Fibroblast of lung (primary cell): ENCODE measurements around the gene UBA1. TPM values are rescaled to one million over a fixed set of nuclear protein-coding genes. Genes with fewer than 3 reads are reported as not detected.
A peak's percentile ranks its signal among the peaks of the same experiment; 100 is the strongest.

Experiments used
- DNase-seq, 2 donors: peaks; one replicate each; pipeline versions ENCODE4 v3.0.0 to v3.0.0-alpha.2; 2010; ENCODE audit warnings: low read depth in 2 of 2
- H2AFZ ChIP-seq: 2 replicates; pipeline ENCODE4 v1.5.1; 2012; ENCODE audit warnings: low read length, control low read depth, inconsistent platforms
- H3K27ac ChIP-seq: 2 replicates; pipeline ENCODE4 v1.5.1; 2011; ENCODE audit warnings: low read length, control low read depth; ENCODE audit not compliant: insufficient read depth
- H3K27me3 ChIP-seq: 2 replicates; pipeline ENCODE4 v1.5.1; 2011; ENCODE audit warnings: mild to moderate bottlenecking, low read length; ENCODE audit not compliant: control insufficient read depth, insufficient read depth
- H3K36me3 ChIP-seq: 2 replicates; pipeline ENCODE4 v1.5.1; 2011; ENCODE audit warnings: low read length; ENCODE audit not compliant: control insufficient read depth, insufficient read depth
- H3K4me1 ChIP-seq: 2 replicates; pipeline ENCODE4 v1.5.1; 2011; ENCODE audit warnings: low read length; ENCODE audit not compliant: control insufficient read depth, insufficient read depth; ENCODE audit errors: extremely low read depth
- H3K4me2 ChIP-seq: 2 replicates; pipeline ENCODE4 v1.5.1; 2011; ENCODE audit warnings: low read length, control low read depth; ENCODE audit not compliant: insufficient read depth; ENCODE audit errors: extremely low read depth
- H3K4me3 ChIP-seq, 4 experiments: fragments of 200-600 bp in 1 of 4; sonication (generic) in 1 of 4; replicated peaks in 1 of 4; 2 replicates each; pipeline ENCODE4 v1.5.1; 2011 to 2016; ENCODE audit warnings: low read length in 4 of 4, low read depth in 3 of 4, mild to moderate bottlenecking in 3 of 4, control low read depth in 2 of 4, inconsistent platforms in 1 of 4, mixed read lengths in 1 of 4; ENCODE audit not compliant: insufficient read depth in 1 of 4; ENCODE audit errors: control extremely low read depth in 1 of 4
- H3K79me2 ChIP-seq: 2 replicates; pipeline ENCODE4 v1.5.1; 2012; ENCODE audit warnings: mild to moderate bottlenecking, low read length, inconsistent platforms; ENCODE audit not compliant: control insufficient read depth, insufficient read depth
- H3K9ac ChIP-seq: 2 replicates; pipeline ENCODE4 v1.5.1; 2011; ENCODE audit warnings: mild to moderate bottlenecking, low read length, control low read depth; ENCODE audit not compliant: insufficient read depth
- H3K9me3 ChIP-seq: 2 replicates; pipeline ENCODE4 v1.5.1; 2012; ENCODE audit warnings: low read depth, low read length; ENCODE audit not compliant: control insufficient read depth, insufficient read depth
- H4K20me1 ChIP-seq: 2 replicates; pipeline ENCODE4 v1.5.1; 2011; ENCODE audit warnings: low read length; ENCODE audit not compliant: control insufficient read depth, insufficient read depth; ENCODE audit errors: extremely low read depth
- CTCF ChIP-seq, 2 donors: IDR thresholded peaks in 1 of 2; conservative IDR thresholded peaks in 1 of 2; 1 replicate in 1 of 2; 2 replicates in 1 of 2; pipeline ENCODE4 v1.5.1; 2011 to 2012; ENCODE audit warnings: low read length in 2 of 2, control low read depth in 1 of 2, inconsistent platforms in 1 of 2, low read depth in 1 of 2, mild to moderate bottlenecking in 1 of 2
- EZH2 ChIP-seq: IDR thresholded peaks from 2 replicates; pipeline ENCODE4 v1.5.1; 2012; ENCODE audit warnings: low read length, control low read depth, mild to moderate bottlenecking; ENCODE audit errors: missing control alignments
- polyA plus RNA-seq, 2 donors: library from polyadenylated mRNA; depleted of rRNA in 1 of 2; stranded (reverse) in 1 of 2; unstranded in 1 of 2; fragments of >200 nt; gene quantifications; 2 replicates each; pipeline ENCODE4 v1.2.1, GENCODE V29; 2011 to 2012; ENCODE audit warnings: missing spikeins in 1 of 2
- total RNA-seq: library from RNA; depleted of rRNA; stranded (reverse); fragments of >200 nt; gene quantifications from 2 replicates; pipeline ENCODE4 v1.2.1, GENCODE V29; 2014

UBA1 gene
- total and polyA plus RNA-seq, 2 donors (not counting 1 experiment from before 2014, with no cell fraction given), result 135 to 158 TPM

DNA sequence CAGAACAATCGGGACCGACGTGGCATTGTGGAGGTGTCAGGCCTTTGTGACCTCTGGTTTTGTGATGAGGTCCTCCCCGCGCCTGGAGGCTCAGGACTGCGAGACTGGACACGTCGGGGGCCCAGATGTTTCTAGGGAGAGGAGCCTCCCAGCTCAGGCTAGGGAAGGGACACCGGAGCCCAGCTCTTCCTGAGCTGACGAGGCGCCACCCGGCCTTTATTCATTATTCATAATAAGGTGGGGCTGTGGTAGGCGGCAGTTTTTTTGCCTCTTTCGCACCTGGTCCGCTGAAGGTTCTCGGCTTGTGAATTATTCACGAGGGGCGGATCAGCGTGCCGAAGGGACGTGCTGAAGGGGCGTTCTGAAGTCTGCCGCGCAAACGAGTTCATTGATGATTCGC, 2.3 kb upstream of the UBA1 start:
- no peak for TF ChIP-seq EZH2
- peak overlapping the region; percentile 20 for H2AFZ ChIP-seq
- no peaks in the 10 kb centered on the region for H3K27me3 ChIP-seq
- peak overlapping the region; percentile 43 for H3K27ac ChIP-seq
- H3K4me3 ChIP-seq, result peak overlapping the region; percentile 46 to 70 (median 64)
- H3K9me3 ChIP-seq, result no peaks in the 10 kb centered on the region
- peaks cover 4% of the 10 kb centered on the region for H3K36me3 ChIP-seq
- peaks cover 25% of the 10 kb centered on the region for H3K79me2 ChIP-seq
- no peak for DNase-seq
- no peaks in the 10 kb centered on the region for H4K20me1 ChIP-seq
- H3K4me2 ChIP-seq, result peak overlapping the region; percentile 69
- peak overlapping the region; percentile 13 for H3K9ac ChIP-seq
- peaks cover 6% of the 10 kb centered on the region for H3K4me1 ChIP-seq

DNA sequence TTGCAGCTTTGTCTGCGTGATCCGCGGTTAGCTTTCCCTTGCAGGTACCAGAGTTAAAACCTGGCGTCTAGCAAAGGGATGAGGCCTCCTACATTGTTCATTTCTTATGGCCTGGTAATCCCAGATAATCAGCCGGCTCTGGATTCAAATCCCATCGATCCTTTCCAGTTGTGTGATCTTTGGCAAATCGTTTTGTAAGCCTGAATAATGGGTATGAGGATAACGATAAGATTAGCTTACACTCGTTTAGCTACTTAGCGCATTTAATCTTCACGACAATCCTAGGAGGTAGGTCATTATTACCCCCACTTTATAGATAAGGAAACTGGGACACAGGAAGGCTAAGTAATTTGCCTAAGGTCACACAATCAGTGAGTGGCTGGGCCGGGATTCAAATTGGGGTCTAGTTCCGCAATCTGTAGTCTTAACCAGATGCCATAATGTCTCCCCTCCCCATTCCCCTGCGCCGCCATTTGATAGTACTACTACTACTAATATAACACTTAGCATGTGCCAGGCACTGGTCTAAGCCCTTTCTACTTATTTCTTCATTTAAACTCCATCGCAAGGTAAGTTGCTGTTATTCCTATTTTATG, 1.7 kb upstream of the UBA1 start:
- Histone ChIP-seq H3K4me2 (peak overlapping the region; percentile 69), H3K9me3 (no peaks in the 10 kb centered on the region), H4K20me1 (no peaks in the 10 kb centered on the region), H3K4me3 (peak overlapping the region; percentile 46 to 70 (median 64)), H3K79me2 (peaks cover 31% of the 10 kb centered on the region), H3K36me3 (peaks cover under 1% of the 10 kb centered on the region), H3K27me3 (no peaks in the 10 kb centered on the region), H3K4me1 (peaks cover 8% of the 10 kb centered on the region), H3K9ac (no peak overlapping the region), H3K27ac (no peak overlapping the region), H2AFZ (no peak overlapping the region)
- TF ChIP-seq EZH2 (no peak), CTCF (conservative IDR thresholded peaks at IDR 0.05 in 1 of 2, IDR thresholded peaks at IDR 0.05 in 1 of 2; ENCODE audit: low read depth in 1 of 2, low read length in 2 of 2) (no peak)
- no peak for DNase-seq

GRCh38 chrX:47194194-47194787, 662 bp downstream of the UBA1 start:
- peaks cover 18% of the 10 kb centered on the region for H3K4me1 ChIP-seq
- peak overlapping the region; percentile 90 for H3K27ac ChIP-seq
- peak overlapping the region; percentile 99 for H3K4me2 ChIP-seq
- no peaks in the 10 kb centered on the region for H4K20me1 ChIP-seq
- peak overlapping the region; percentile 97 for H3K9ac ChIP-seq
- H3K4me3 ChIP-seq, result peak overlapping the region; percentile 73 to 97 (median 86)
- TF ChIP-seq CTCF (conservative IDR thresholded peaks at IDR 0.05 in 1 of 2, IDR thresholded peaks at IDR 0.05 in 1 of 2; ENCODE audit: low read depth in 1 of 2, low read length in 2 of 2), result no peak
- TF ChIP-seq EZH2, result no peak
- no peaks in the 10 kb centered on the region for H3K27me3 ChIP-seq
- no peaks in the 10 kb centered on the region for H3K9me3 ChIP-seq
- no peak for DNase-seq
- peaks cover 9% of the 10 kb centered on the region for H3K36me3 ChIP-seq
- H2AFZ ChIP-seq, result peak overlapping the region; percentile 35
- peaks cover 55% of the 10 kb centered on the region for H3K79me2 ChIP-seq
